HK-2 (cell line): Measurements from ENCODE around the gene PARD3B.
A peak's percentile ranks its signal among the peaks of the same experiment; 100 is the strongest.

Source experiments
- DNase-seq: peaks from one replicate; pipeline ENCODE4 v3.0.0-alpha.2; 2018; ENCODE audit not compliant: unreplicated experiment

The PARD3B gene

GRCh38 chr2:204586444-204587180 lies 41.3 kb downstream of the PARD3B start:
- no peak for DNase-seq

- DNase-seq, result no peak
These were observed 44.8 kb downstream of the PARD3B start for GRCh38 chr2:204590063-204590462.

GRCh38 chr2:204591225-204591624 lies 46.0 kb downstream of the PARD3B start:
- DNase-seq, result no peak

GRCh38 chr2:204604061-204604460 lies 58.8 kb downstream of the PARD3B start:
- no peak for DNase-seq

- DNase-seq, result no peak
These were observed 63.1 kb downstream of the PARD3B start for GRCh38 chr2:204608237-204608939.

GRCh38 chr2:204611017-204611631 lies 65.8 kb downstream of the PARD3B start:
- no peak for DNase-seq

- DNase-seq, result no peak
These were observed 66.5 kb downstream of the PARD3B start for GRCh38 chr2:204611764-204612163.

GRCh38 chr2:204613635-204614034 lies 68.4 kb downstream of the PARD3B start:
- no peak for DNase-seq

- DNase-seq, result no peak
These were observed 70.2 kb downstream of the PARD3B start for GRCh38 chr2:204615456-204615855.

GRCh38 chr2:204625135-204625534 lies 79.9 kb downstream of the PARD3B start:
- peak; percentile 7 for DNase-seq

- no peak for DNase-seq
These were observed 83.8 kb downstream of the PARD3B start for GRCh38 chr2:204628926-204629712.

- DNase-seq, result no peak
These were observed 87.1 kb downstream of the PARD3B start for GRCh38 chr2:204632410-204632809.

- DNase-seq, result no peak
These were observed 89.3 kb downstream of the PARD3B start for GRCh38 chr2:204634564-204634963.

- no peak for DNase-seq
These were observed 90.2 kb downstream of the PARD3B start for GRCh38 chr2:204635478-204635877.

- DNase-seq, result no peak
These were observed 93.4 kb downstream of the PARD3B start for GRCh38 chr2:204638471-204639194.

GRCh38 chr2:204643326-204643725 lies 98.1 kb downstream of the PARD3B start:
- no peak for DNase-seq

GRCh38 chr2:204645018-204645773 lies 99.9 kb downstream of the PARD3B start:
- DNase-seq, result no peak

GRCh38 chr2:204647626-204648025 lies 102.4 kb downstream of the PARD3B start:
- no peak for DNase-seq

- DNase-seq, result no peak
These were observed 105.3 kb downstream of the PARD3B start for GRCh38 chr2:204650611-204651010.

- DNase-seq, result no peak
These were observed 106.8 kb downstream of the PARD3B start for GRCh38 chr2:204652063-204652462.

- no peak for DNase-seq
These were observed 109.4 kb downstream of the PARD3B start for GRCh38 chr2:204654669-204655068.
